Right lobe of liver (tissue), 6 donors: ENCODE results near the gene UBE2Q2. TPM values are rescaled to one million over a fixed set of nuclear protein-coding genes. Genes with fewer than 3 reads are reported as not detected.

ENCODE experiments used
- ATAC-seq, 4 donors: fragments of 200-7000 bp; cut with Tn5 transposase; one replicate each; pipeline ENCODE4 v1.9.1; 2020; ENCODE audit warnings: mild to moderate bottlenecking in 4 of 4, moderate library complexity in 4 of 4
- DNase-seq, 3 donors: peaks; one replicate each; pipeline ENCODE4 v3.0.0-alpha.2; 2020
- H3K27ac ChIP-seq, 3 donors: fragments of 200-600 bp; one replicate each; pipeline ENCODE4 v1.8.0; 2022
- H3K27me3 ChIP-seq, 2 donors: fragments of 200-600 bp; one replicate each; pipeline ENCODE4 v1.8.0; 2022
- H3K36me3 ChIP-seq, 4 donors: fragments of 200-600 bp; sonication (generic) in 1 of 4; one replicate each; pipeline versions ENCODE4 v1.5.1 to v1.8.0; 2017 to 2022; ENCODE audit warnings: control low read depth in 1 of 4
- H3K4me1 ChIP-seq, 4 donors: fragments of 200-600 bp; sonication (generic) in 1 of 4; one replicate each; pipeline versions ENCODE4 v1.5.1 to v1.8.0; 2017 to 2022; ENCODE audit warnings: control low read depth in 1 of 4
- H3K4me3 ChIP-seq, 3 donors: fragments of 200-600 bp; one replicate each; pipeline ENCODE4 v1.8.0; 2022
- H3K9me3 ChIP-seq, 4 donors: fragments of 200-600 bp; sonication (generic) in 1 of 4; one replicate each; pipeline versions ENCODE4 v1.5.1 to v1.8.0; 2017 to 2022; ENCODE audit warnings: control low read depth in 1 of 4
- POLR2A ChIP-seq: fragments of 450-650 bp; IDR thresholded peaks from one replicate; pipeline ENCODE4 v1.6.1; 2017; ENCODE audit warnings: antibody characterized with exemption, mild to moderate bottlenecking
- WGBS: methylation state at CpG from one replicate; pipeline ENCODE4 v1.1.6; 2018; ENCODE audit warnings: low coverage, low lambda C conversion rate; ENCODE audit not compliant: insufficient coverage; ENCODE audit errors: missing lambda C conversion rate; 5-methylcytosine and 5-hydroxymethylcytosine counted together
- intact Hi-C, 2 donors: fragments of 100-400 bp; cut with DNase I; formaldehyde crosslinking; loops; one replicate each; pipeline versions ENCODE4 v1.11.2 to v1.14.1; 2022
- total RNA-seq, 6 experiments: library from RNA; depleted of rRNA in 2 of 6; stranded (reverse); fragments of >200 nt in 2 of 6; fragmentation: NEBNext Ultra II Directional in 3 of 6; extraction: Animal tissue kit (Norgen Biotek cat#: 25700) in 3 of 6; gene quantifications; one replicate each; pipeline versions ENCODE4 v1.1.0 to v1.2.4, GENCODE V29; 2016 to 2023
- TF ChIP-seq, protein P1 (sequence below), 4 donors: fragments of 200-600 bp in 3 of 4; fragments of 450-650 bp in 1 of 4; IDR thresholded peaks; one replicate each; pipeline versions ENCODE4 v1.5.1 to v1.8.0; 2016 to 2022; ENCODE audit warnings: antibody characterized with exemption in 4 of 4, mild to moderate bottlenecking in 2 of 4
- donor health status: DM: no; HTN: yes; CAD: no.
- donor health status: DM: no; HTN: no; CAD: no.
- donor health status: DM: no; HTN: no; CAD: no.
- donor health status: DM: no; HTN: yes; CAD: no.
- donor health status: DM: no; HTN: yes; CAD: no.

Gene UBE2Q2
- total RNA-seq, 6 experiments from 2014 or later, result 2.6 to 9.5 (median 4.6) TPM

DNA sequence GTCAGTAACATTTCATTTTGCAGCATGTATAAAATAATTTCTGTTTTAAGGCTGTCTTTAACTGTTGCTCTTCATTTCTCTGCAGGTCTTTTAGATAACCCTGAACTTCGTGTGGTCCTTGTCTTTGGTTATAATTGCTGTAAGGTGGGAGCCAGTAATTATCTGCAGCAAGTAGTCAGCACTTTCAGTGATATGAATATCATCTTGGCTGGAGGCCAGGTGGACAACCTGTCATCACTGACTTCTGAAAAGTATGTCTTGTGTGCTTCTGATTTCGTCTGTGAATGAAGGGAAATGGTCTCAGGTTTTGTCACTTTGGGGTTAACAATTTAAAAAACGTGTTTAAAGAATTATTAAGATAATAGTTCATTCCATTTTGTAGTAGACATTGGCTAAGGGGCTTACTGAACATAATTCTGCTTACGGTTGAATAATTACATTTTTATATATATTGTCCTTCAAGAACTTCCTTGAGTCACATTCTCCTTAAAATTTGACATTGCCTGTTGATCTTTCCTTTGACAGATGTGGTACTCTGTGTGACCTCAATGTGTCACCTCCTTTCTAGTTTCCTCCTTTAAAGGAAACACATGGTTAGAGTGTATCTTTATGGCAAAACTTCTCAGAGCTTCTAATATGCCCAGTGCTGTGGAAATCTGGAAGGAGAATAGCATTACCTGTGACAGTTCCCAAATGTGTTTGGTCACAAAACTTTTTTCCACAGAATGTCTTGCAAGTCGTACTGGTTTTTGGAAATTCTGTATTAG is 86.7 kb downstream of the UBE2Q2 start:
- intact Hi-C loops, result no loop called here
- DNase-seq (no peak), ATAC-seq (peak in 3 of 4 donors; percentile 32 to 54 (median 39))
- Histone ChIP-seq H3K4me1 (no peaks in the 10 kb centered on the region), H3K27ac (no peak overlapping the region), H3K4me3 (no peak overlapping the region), H3K36me3 (peaks cover 0 to 37% (median 0%) of the 10 kb centered on the region in 4 donors), H3K27me3 (no peaks in the 10 kb centered on the region), H3K9me3 (no peaks in the 10 kb centered on the region)
- WGBS, result 64% methylated on average over 5 of the region's 5 CpGs
- TF ChIP-seq, protein P1, sequence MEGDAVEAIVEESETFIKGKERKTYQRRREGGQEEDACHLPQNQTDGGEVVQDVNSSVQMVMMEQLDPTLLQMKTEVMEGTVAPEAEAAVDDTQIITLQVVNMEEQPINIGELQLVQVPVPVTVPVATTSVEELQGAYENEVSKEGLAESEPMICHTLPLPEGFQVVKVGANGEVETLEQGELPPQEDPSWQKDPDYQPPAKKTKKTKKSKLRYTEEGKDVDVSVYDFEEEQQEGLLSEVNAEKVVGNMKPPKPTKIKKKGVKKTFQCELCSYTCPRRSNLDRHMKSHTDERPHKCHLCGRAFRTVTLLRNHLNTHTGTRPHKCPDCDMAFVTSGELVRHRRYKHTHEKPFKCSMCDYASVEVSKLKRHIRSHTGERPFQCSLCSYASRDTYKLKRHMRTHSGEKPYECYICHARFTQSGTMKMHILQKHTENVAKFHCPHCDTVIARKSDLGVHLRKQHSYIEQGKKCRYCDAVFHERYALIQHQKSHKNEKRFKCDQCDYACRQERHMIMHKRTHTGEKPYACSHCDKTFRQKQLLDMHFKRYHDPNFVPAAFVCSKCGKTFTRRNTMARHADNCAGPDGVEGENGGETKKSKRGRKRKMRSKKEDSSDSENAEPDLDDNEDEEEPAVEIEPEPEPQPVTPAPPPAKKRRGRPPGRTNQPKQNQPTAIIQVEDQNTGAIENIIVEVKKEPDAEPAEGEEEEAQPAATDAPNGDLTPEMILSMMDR (IDR thresholded peaks at IDR 0.05), result no peak
- TF ChIP-seq POLR2A, result no peak

DNA sequence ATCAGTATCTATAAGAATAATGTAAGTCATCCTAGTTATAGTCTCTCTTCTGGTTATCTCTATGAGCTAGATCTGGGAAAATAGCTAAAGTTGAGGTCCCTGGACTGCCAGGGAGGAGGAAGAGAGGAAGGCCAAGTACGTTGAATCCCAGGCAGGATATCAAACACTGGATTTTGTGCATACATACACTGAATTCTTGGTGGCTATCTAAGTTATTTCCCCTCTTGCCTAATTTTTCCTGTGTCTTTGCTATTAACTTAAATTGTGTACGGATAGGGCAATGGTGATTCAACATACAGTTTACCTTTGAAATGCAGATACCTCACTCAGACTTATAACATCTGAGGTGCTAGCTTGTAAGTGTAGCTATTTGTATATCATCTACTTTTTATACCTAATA is 87.6 kb downstream of the UBE2Q2 start:
- WGBS, result 63% methylated on average over 2 of the region's 2 CpGs
- no peak for DNase-seq
- no peak for TF ChIP-seq POLR2A
- TF ChIP-seq, protein P1 (IDR thresholded peaks at IDR 0.05), result no peak
- H3K4me1 ChIP-seq, result no peaks in the 10 kb centered on the region
- H3K9me3 ChIP-seq, result no peaks in the 10 kb centered on the region
- no peak overlapping the region for H3K4me3 ChIP-seq
- intact Hi-C loops, result no loop called here
- ATAC-seq, result no peak
- no peak overlapping the region for H3K27ac ChIP-seq
- peaks cover 0 to 37% (median 0%) of the 10 kb centered on the region in 4 donors for H3K36me3 ChIP-seq
- no peaks in the 10 kb centered on the region for H3K27me3 ChIP-seq

DNA sequence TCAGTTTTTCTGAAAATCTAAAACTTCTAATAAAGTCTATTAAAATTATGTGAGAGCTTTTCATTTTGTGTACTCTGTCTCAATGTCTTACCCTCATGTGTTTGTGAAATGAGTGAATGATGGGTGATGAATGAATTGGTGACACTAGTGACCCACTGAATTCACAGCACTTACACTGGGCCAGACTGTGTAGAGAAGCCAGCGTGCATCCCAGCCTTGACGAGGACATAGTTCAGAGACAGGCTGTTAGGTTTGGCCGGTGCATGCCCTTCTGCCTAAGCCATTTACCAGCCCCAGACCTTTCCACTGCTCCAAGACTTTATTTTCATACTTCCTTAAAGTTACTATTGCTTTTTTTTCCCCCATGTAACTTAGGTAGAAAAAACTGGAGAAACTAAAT is 99.2 kb downstream of the UBE2Q2 start:
- ATAC-seq (peak; percentile 37 to 63 (median 56)), DNase-seq (no peak)
- 27% methylated on average over 2 of the region's 3 CpGs for WGBS
- Histone ChIP-seq H3K36me3 (no peaks in the 10 kb centered on the region), H3K27ac (no peak overlapping the region), H3K4me3 (no peak overlapping the region), H3K4me1 (no peaks in the 10 kb centered on the region), H3K27me3 (no peaks in the 10 kb centered on the region), H3K9me3 (no peaks in the 10 kb centered on the region)
- intact Hi-C loops, result no loop called here
- TF ChIP-seq, protein P1 (IDR thresholded peaks at IDR 0.05), result no peak
- no peak for TF ChIP-seq POLR2A

DNA sequence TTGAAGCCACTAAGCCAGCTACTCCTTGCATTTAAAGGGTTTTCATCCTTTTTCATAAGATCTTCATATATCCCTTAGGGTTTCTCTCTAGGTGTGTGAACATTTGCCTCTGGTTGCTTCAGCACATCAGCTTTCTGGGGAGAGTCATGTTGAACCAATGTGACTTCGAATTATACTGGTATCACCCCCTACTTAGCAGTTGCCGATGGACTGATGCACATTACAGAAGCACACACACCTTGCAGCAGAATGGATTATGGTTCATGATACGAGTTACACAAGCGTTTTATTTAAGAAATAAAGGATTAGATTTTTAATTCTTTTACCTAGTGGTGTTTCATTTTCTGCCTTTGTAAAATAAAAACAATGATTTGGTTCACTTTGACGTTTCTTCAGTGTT is 100.0 kb downstream of the UBE2Q2 start:
- no peaks in the 10 kb centered on the region for H3K27me3 ChIP-seq
- no peak overlapping the region for H3K4me3 ChIP-seq
- DNase-seq (no peak), ATAC-seq (no peak)
- H3K4me1 ChIP-seq, result no peaks in the 10 kb centered on the region
- H3K36me3 ChIP-seq, result no peaks in the 10 kb centered on the region
- no peak overlapping the region for H3K27ac ChIP-seq
- intact Hi-C loops, result no loop called here
- TF ChIP-seq, protein P1 (IDR thresholded peaks at IDR 0.05), result no peak
- no peak for TF ChIP-seq POLR2A
- 75% methylated on average over 5 of the region's 5 CpGs for WGBS
- H3K9me3 ChIP-seq, result no peaks in the 10 kb centered on the region
